GM19468 (cell line): Measurements from ENCODE around the gene USP43.

Experiments used
- ATAC-seq: cut with Tn5 transposase; IDR thresholded peaks from one replicate; pipeline ENCODE4 v1.9.1; 2021; ENCODE audit warnings: mild to moderate bottlenecking, moderate library complexity, moderate number of reproducible peaks; ENCODE audit not compliant: unreplicated experiment; ENCODE audit errors: extremely low read depth

USP43 gene

GRCh38 chr17:9703781-9704082 lies 58.4 kb downstream of the USP43 start:
- ATAC-seq, result no peak

GRCh38 chr17:9705745-9706144 lies 60.4 kb downstream of the USP43 start:
- no peak for ATAC-seq

- ATAC-seq, result no peak
These were observed 62.6 kb downstream of the USP43 start for GRCh38 chr17:9707948-9708347.

- ATAC-seq, result no peak
These were observed 69.5 kb downstream of the USP43 start for GRCh38 chr17:9714801-9715200.

GRCh38 chr17:9715503-9716016 lies 70.2 kb downstream of the USP43 start:
- no peak for ATAC-seq

- ATAC-seq, result no peak
These were observed 80.3 kb downstream of the USP43 start for GRCh38 chr17:9725575-9725974.

- ATAC-seq, result no peak
These were observed 81.0 kb downstream of the USP43 start for GRCh38 chr17:9726291-9726690.

- ATAC-seq, result no peak
These were observed 82.7 kb downstream of the USP43 start for GRCh38 chr17:9728005-9728404.

- no peak for ATAC-seq
These were observed 83.2 kb downstream of the USP43 start for GRCh38 chr17:9728564-9728963.

GRCh38 chr17:9729034-9729650 lies 83.8 kb downstream of the USP43 start:
- ATAC-seq, result no peak

GRCh38 chr17:9729735-9730420 lies 84.6 kb downstream of the USP43 start:
- ATAC-seq, result no peak

- ATAC-seq, result no peak
These were observed 105.2 kb downstream of the USP43 start for GRCh38 chr17:9750524-9750923.

- ATAC-seq, result no peak
These were observed 109.8 kb downstream of the USP43 start for GRCh38 chr17:9755083-9755482.

- ATAC-seq, result no peak
These were observed 114.9 kb downstream of the USP43 start for GRCh38 chr17:9760266-9760665.

GRCh38 chr17:9763643-9764042 lies 118.3 kb downstream of the USP43 start:
- ATAC-seq, result no peak

- no peak for ATAC-seq
These were observed 120.0 kb downstream of the USP43 start for GRCh38 chr17:9765322-9765721.

- no peak for ATAC-seq
These were observed 121.7 kb downstream of the USP43 start for GRCh38 chr17:9766970-9767369.

GRCh38 chr17:9767432-9767991 lies 122.2 kb downstream of the USP43 start:
- no peak for ATAC-seq

- ATAC-seq, result no peak
These were observed 123.1 kb downstream of the USP43 start for GRCh38 chr17:9768381-9768934.

GRCh38 chr17:9769036-9769695 lies 123.8 kb downstream of the USP43 start:
- ATAC-seq, result no peak

GRCh38 chr17:9771465-9771864 lies 126.1 kb downstream of the USP43 start:
- ATAC-seq, result no peak
